Right atrium auricular region (tissue), 2 donors: ENCODE data around the gene RAD51B. TPM values are rescaled to one million over a fixed set of nuclear protein-coding genes. Genes with fewer than 3 reads are reported as not detected.
A peak's percentile ranks its signal among the peaks of the same experiment; 100 is the strongest.

ENCODE experiments used
- DNase-seq: peaks from one replicate; pipeline ENCODE4 v3.0.0-alpha.2; 2019; ENCODE audit warnings: low spot score
- H3K27ac ChIP-seq, 2 donors: fragments of 200-600 bp; sonication (generic); 1 replicate in 1 of 2; 2 replicates in 1 of 2; pipeline ENCODE4 v1.5.1; 2016 to 2019
- H3K27me3 ChIP-seq, 2 donors: fragments of 200-600 bp; sonication (generic); one replicate each; pipeline versions ENCODE4 v1.5.1 to v1.6.0; 2017 to 2019
- H3K36me3 ChIP-seq: fragments of 200-600 bp; sonication (generic); one replicate; pipeline ENCODE4 v1.5.1; 2016
- H3K4me1 ChIP-seq, 2 donors: fragments of 200-600 bp; sonication (generic); one replicate each; pipeline versions ENCODE4 v1.5.1 to v1.6.0; 2017 to 2019
- H3K4me3 ChIP-seq, 2 donors: fragments of 200-600 bp; sonication (generic); 1 replicate in 1 of 2; 2 replicates in 1 of 2; pipeline ENCODE4 v1.5.1; 2017 to 2019; ENCODE audit warnings: mild to moderate bottlenecking in 1 of 2, moderate library complexity in 1 of 2
- H3K9me3 ChIP-seq, 2 donors: fragments of 200-600 bp; sonication (generic); one replicate each; pipeline ENCODE4 v1.5.1; 2019
- CTCF ChIP-seq, 2 donors: fragments of 200-600 bp; sonication (generic); IDR thresholded peaks; one replicate each; pipeline ENCODE4 v1.5.1; 2019; ENCODE audit warnings: antibody characterized with exemption in 2 of 2
- total RNA-seq, 2 donors: library from RNA; depleted of rRNA; stranded (reverse); fragments of >200 nt; gene quantifications; one replicate each; pipeline ENCODE4 v1.1.0, GENCODE V29; 2016

Gene RAD51B
- total RNA-seq, 2 donors from 2014 or later: 1.2 to 1.5 TPM

GRCh38 chr14:68551045-68551683, 731.6 kb downstream of the RAD51B start:
- TF ChIP-seq CTCF (IDR thresholded peaks at IDR 0.05): no peak
- Histone ChIP-seq H3K4me1 (peaks cover 0 to 83% of the 10 kb centered on the region in 2 donors), H3K27me3 (no peaks in the 10 kb centered on the region), H3K36me3 (no peaks in the 10 kb centered on the region), H3K9me3 (no peaks in the 10 kb centered on the region), H3K4me3 (no peak overlapping the region), H3K27ac (peak overlapping the region; percentile 87 to 97)
- DNase-seq: no peak

GRCh38 chr14:68552075-68552474, 732.5 kb downstream of the RAD51B start:
- H3K9me3 ChIP-seq: no peaks in the 10 kb centered on the region
- H3K4me1 ChIP-seq: peaks cover 0 to 78% of the 10 kb centered on the region in 2 donors
- no peaks in the 10 kb centered on the region for H3K36me3 ChIP-seq
- peak overlapping the region; percentile 87 to 97 for H3K27ac ChIP-seq
- H3K4me3 ChIP-seq: no peak overlapping the region
- no peaks in the 10 kb centered on the region for H3K27me3 ChIP-seq
- DNase-seq: no peak
- no peak for TF ChIP-seq CTCF (IDR thresholded peaks at IDR 0.05)

GRCh38 chr14:68552602-68553001, 733.0 kb downstream of the RAD51B start:
- DNase-seq: no peak
- no peak for TF ChIP-seq CTCF (IDR thresholded peaks at IDR 0.05)
- Histone ChIP-seq H3K36me3 (no peaks in the 10 kb centered on the region), H3K4me3 (no peak overlapping the region), H3K27ac (peak overlapping the region; percentile 52 to 97), H3K27me3 (no peaks in the 10 kb centered on the region), H3K9me3 (no peaks in the 10 kb centered on the region), H3K4me1 (peaks cover 0 to 72% of the 10 kb centered on the region in 2 donors)

- H3K27me3 ChIP-seq: no peaks in the 10 kb centered on the region
- H3K9me3 ChIP-seq: no peaks in the 10 kb centered on the region
- peaks cover 0 to 65% of the 10 kb centered on the region in 2 donors for H3K4me1 ChIP-seq
- TF ChIP-seq CTCF (IDR thresholded peaks at IDR 0.05): no peak
- H3K4me3 ChIP-seq: no peak overlapping the region
- peak overlapping the region; percentile 52 to 97 for H3K27ac ChIP-seq
- no peaks in the 10 kb centered on the region for H3K36me3 ChIP-seq
- DNase-seq: no peak
Observed at GRCh38 chr14:68553311-68553710, 733.7 kb downstream of the RAD51B start.

- no peak overlapping the region for H3K4me3 ChIP-seq
- peaks cover 0 to 56% of the 10 kb centered on the region in 2 donors for H3K4me1 ChIP-seq
- DNase-seq: no peak
- no peak for TF ChIP-seq CTCF (IDR thresholded peaks at IDR 0.05)
- H3K9me3 ChIP-seq: no peaks in the 10 kb centered on the region
- no peaks in the 10 kb centered on the region for H3K27me3 ChIP-seq
- peak overlapping the region; percentile 52 to 97 for H3K27ac ChIP-seq
- H3K36me3 ChIP-seq: no peaks in the 10 kb centered on the region
Observed at GRCh38 chr14:68554231-68554630, 734.7 kb downstream of the RAD51B start.

- no peak for DNase-seq
- Histone ChIP-seq H3K27ac (no peak overlapping the region), H3K4me3 (no peak overlapping the region), H3K4me1 (peaks cover 0 to 38% of the 10 kb centered on the region in 2 donors), H3K27me3 (no peaks in the 10 kb centered on the region), H3K9me3 (no peaks in the 10 kb centered on the region), H3K36me3 (no peaks in the 10 kb centered on the region)
- no peak for TF ChIP-seq CTCF (IDR thresholded peaks at IDR 0.05)
Observed at GRCh38 chr14:68556253-68556652, 736.7 kb downstream of the RAD51B start.
